Ovary (tissue), 3 donors: ENCODE data around the gene KCTD19.

Experiments used
- POLR2A ChIP-seq: fragments of 450-650 bp; IDR thresholded peaks from one replicate; pipeline ENCODE4 v1.6.1; 2017; ENCODE audit warnings: antibody characterized with exemption, mild to moderate bottlenecking, moderate library complexity
- TF ChIP-seq, protein P1 (sequence below), 3 donors: fragments of 450-650 bp in 2 of 3; fragments of 200-600 bp in 1 of 3; IDR thresholded peaks; one replicate each; pipeline versions ENCODE4 v1.5.1 to v1.8.0; 2016 to 2022; ENCODE audit warnings: antibody characterized with exemption in 3 of 3, mild to moderate bottlenecking in 1 of 3
- donor health status: DM: no; HTN: no; CAD: no.

DNA sequence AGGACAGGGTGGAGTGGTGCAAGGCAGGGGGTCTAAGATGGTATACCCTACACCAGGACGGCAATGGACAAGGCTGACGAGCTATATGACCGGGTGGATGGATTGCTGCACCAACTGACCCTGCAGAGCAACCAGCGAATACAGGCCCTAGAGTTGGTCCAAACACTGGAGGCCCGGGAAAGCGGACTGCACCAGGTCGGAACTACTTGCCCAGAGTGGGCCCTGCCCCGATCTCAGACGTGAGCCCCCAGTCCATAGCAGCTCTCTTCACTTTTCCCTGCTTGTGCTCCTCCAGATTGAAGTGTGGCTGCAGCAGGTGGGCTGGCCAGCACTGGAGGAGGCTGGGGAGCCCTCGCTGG is 44.1 kb downstream of the KCTD19 start:
- TF ChIP-seq, protein P1, sequence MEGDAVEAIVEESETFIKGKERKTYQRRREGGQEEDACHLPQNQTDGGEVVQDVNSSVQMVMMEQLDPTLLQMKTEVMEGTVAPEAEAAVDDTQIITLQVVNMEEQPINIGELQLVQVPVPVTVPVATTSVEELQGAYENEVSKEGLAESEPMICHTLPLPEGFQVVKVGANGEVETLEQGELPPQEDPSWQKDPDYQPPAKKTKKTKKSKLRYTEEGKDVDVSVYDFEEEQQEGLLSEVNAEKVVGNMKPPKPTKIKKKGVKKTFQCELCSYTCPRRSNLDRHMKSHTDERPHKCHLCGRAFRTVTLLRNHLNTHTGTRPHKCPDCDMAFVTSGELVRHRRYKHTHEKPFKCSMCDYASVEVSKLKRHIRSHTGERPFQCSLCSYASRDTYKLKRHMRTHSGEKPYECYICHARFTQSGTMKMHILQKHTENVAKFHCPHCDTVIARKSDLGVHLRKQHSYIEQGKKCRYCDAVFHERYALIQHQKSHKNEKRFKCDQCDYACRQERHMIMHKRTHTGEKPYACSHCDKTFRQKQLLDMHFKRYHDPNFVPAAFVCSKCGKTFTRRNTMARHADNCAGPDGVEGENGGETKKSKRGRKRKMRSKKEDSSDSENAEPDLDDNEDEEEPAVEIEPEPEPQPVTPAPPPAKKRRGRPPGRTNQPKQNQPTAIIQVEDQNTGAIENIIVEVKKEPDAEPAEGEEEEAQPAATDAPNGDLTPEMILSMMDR (IDR thresholded peaks at IDR 0.05): no peak
- TF ChIP-seq POLR2A: no peak
